HG02623 (cell line): Measurements from ENCODE around the gene HTRA2.
A peak's percentile ranks its signal among the peaks of the same experiment; 100 is the strongest.

Experiments used
- ATAC-seq: cut with Tn5 transposase; IDR thresholded peaks from one replicate; pipeline ENCODE4 v1.9.1; 2021; ENCODE audit warnings: moderate library complexity; ENCODE audit not compliant: unreplicated experiment

HTRA2 gene

GRCh38 chr2:74538881-74539339, 9.2 kb downstream of the HTRA2 start:
- no peak for ATAC-seq

GRCh38 chr2:74540291-74540690, 10.6 kb downstream of the HTRA2 start:
- no peak for ATAC-seq

GRCh38 chr2:74542978-74543377, 13.2 kb downstream of the HTRA2 start:
- no peak for ATAC-seq

GRCh38 chr2:74544634-74545033, 14.9 kb downstream of the HTRA2 start:
- ATAC-seq = no peak

GRCh38 chr2:74546004-74546403, 16.3 kb downstream of the HTRA2 start:
- no peak for ATAC-seq

- no peak for ATAC-seq
These were observed 18.7 kb downstream of the HTRA2 start for GRCh38 chr2:74548285-74548899.

GRCh38 chr2:74548900-74549826, 19.4 kb downstream of the HTRA2 start:
- ATAC-seq = no peak

GRCh38 chr2:74550231-74550630, 20.5 kb downstream of the HTRA2 start:
- no peak for ATAC-seq

GRCh38 chr2:74551530-74551929, 21.8 kb downstream of the HTRA2 start:
- no peak for ATAC-seq

- ATAC-seq = no peak
These were observed 22.5 kb downstream of the HTRA2 start for GRCh38 chr2:74551942-74552913.

- ATAC-seq = no peak
These were observed 23.4 kb downstream of the HTRA2 start for GRCh38 chr2:74552914-74553811.

- peak; percentile 45 for ATAC-seq
These were observed 24.4 kb downstream of the HTRA2 start, which contains the start of the genes DOK1 and LOXL3 for GRCh38 chr2:74553892-74554819. Gene DOK1 (plus strand): TSS chr2:74554720. CDS start chr2:74554755, 35 bp downstream. Gene LOXL3 (minus strand): TSS chr2:74553942. CDS start chr2:74552634, 1,308 bp downstream.

GRCh38 chr2:74554820-74555531, 25.2 kb downstream of the HTRA2 start:
- peak; percentile 48 for ATAC-seq

- no peak for ATAC-seq
These were observed 25.9 kb downstream of the HTRA2 start for GRCh38 chr2:74555610-74556103.

- ATAC-seq = no peak
These were observed 26.4 kb downstream of the HTRA2 start for GRCh38 chr2:74556159-74556558.

- ATAC-seq = no peak
These were observed 27.2 kb downstream of the HTRA2 start for GRCh38 chr2:74556831-74557370.
